Suprapubic skin (tissue), 3 donors: ENCODE measurements around the gene RAP1GDS1.

Source experiments
- EP300 ChIP-seq: sonication (generic); formaldehyde crosslinking; IDR thresholded peaks from one replicate; pipeline ENCODE4 v1.6.1; 2017; ENCODE audit warnings: antibody characterized with exemption
- POLR2A ChIP-seq, 2 donors: fragments of 450-650 bp; IDR thresholded peaks; one replicate each; pipeline ENCODE4 v1.6.1; 2017; ENCODE audit warnings: antibody characterized with exemption in 2 of 2, mild to moderate bottlenecking in 2 of 2, moderate library complexity in 2 of 2
- TF ChIP-seq, protein P1 (sequence below), 2 donors: fragments of 200-600 bp in 1 of 2; fragments of 450-650 bp in 1 of 2; sonication (generic) in 1 of 2; IDR thresholded peaks; one replicate each; pipeline ENCODE4 v1.5.1; 2016 to 2019; ENCODE audit warnings: antibody characterized with exemption in 2 of 2, mild to moderate bottlenecking in 1 of 2, moderate library complexity in 1 of 2

GRCh38 chr4:98222306-98222705, 38.9 kb upstream of the RAP1GDS1 start:
- TF ChIP-seq, protein P1, sequence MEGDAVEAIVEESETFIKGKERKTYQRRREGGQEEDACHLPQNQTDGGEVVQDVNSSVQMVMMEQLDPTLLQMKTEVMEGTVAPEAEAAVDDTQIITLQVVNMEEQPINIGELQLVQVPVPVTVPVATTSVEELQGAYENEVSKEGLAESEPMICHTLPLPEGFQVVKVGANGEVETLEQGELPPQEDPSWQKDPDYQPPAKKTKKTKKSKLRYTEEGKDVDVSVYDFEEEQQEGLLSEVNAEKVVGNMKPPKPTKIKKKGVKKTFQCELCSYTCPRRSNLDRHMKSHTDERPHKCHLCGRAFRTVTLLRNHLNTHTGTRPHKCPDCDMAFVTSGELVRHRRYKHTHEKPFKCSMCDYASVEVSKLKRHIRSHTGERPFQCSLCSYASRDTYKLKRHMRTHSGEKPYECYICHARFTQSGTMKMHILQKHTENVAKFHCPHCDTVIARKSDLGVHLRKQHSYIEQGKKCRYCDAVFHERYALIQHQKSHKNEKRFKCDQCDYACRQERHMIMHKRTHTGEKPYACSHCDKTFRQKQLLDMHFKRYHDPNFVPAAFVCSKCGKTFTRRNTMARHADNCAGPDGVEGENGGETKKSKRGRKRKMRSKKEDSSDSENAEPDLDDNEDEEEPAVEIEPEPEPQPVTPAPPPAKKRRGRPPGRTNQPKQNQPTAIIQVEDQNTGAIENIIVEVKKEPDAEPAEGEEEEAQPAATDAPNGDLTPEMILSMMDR (IDR thresholded peaks at IDR 0.05) = no peak
- no peak for TF ChIP-seq EP300
- TF ChIP-seq POLR2A (IDR thresholded peaks at IDR 0.05) = no peak
